IPS DF 4.7 (cell line): ENCODE data around the gene BAZ1B.
"Not testable (repeated sequence)": the region's sequence is repeated elsewhere in the genome, so short reads cannot be mapped to it uniquely, and the experiment has no call there.

Source experiments
- DNase-seq: peaks from one replicate; pipeline ENCODE4 v3.0.0-alpha.2; 2013; ENCODE audit warnings: low spot score; ENCODE audit errors: extremely low read depth

Gene BAZ1B

DNA sequence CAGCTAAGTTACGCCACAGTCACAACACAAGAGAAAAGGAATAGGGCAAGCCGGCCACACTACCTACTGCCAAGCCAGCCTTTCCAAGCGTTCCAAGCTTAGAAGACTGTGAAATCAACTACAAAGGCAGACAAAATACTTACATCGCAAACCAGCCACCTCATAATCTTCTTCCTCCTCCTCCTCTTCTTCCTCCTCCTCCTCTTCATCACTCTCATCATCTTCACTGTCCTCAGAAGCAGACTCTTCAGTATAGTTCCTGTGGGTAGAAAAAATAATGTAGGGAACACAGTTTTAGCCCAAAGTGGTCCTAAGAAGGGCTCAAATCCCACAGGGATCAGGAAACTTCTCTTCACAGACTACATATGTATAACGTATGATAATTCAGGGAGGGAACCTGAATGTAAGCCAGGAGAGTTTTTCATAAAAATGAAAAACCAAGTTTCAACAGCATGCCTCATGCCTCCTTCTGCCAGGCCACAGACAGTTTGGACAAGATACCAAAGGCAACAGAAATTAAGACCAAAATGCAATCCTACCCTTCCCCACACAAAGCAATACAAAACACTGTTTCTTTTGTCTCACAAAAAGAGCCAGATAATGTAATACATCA, 74.9 kb downstream of the BAZ1B start:
- DNase-seq, result no peak

DNA sequence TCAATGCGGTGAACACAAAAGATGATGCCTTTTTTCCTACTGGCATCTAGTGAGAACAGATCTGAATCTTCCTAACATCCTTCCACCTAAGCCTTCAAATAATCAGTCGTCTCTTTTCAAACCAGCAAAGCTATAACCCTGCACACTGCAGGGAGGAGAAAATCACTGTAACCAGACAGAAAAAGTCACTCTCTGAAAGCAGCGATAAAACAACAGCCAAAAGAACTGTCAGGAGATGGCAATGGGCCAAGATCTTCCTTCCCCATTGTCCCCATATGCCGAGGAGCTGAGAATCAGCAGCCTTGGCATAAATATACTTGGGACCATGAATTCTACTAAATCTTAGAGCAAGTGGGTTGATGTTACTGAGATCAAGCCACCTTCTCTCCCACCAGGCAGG, 75.4 kb downstream of the BAZ1B start:
- no peak for DNase-seq

DNA sequence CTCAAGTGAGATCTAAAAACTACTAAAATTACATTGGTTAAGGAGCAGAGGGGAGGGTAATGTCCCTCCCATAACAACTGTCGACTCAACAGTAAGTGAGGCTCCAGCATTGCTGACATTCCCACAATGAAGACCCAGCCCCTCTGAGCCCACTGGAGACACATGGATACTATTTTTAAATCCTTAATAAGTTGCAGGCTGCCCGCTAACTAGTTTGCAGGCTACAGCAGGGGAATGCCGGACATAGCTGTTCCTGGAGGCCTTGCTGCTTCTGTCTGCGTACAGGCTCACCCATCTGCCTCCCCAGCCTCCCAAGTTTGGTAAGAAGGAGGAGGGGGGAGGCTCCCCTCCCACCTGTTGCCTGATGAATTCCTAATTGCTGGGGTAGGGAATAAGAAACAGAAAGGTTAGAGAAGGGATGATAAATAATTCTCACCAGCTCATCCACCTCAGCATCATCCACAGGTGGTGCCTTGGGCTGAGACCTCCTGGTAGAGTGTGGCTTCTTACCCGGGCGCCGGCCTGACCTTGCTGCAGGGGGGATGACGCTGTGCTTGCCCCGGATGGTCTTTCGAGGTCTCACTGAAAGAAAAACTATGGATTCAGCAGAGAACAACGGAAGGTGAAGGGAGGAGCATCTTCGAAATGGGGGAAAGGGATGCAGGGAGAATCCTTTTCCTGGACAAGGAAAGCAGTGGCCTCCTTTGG, 78.4 kb downstream of the BAZ1B start:
- DNase-seq, result no peak

DNA sequence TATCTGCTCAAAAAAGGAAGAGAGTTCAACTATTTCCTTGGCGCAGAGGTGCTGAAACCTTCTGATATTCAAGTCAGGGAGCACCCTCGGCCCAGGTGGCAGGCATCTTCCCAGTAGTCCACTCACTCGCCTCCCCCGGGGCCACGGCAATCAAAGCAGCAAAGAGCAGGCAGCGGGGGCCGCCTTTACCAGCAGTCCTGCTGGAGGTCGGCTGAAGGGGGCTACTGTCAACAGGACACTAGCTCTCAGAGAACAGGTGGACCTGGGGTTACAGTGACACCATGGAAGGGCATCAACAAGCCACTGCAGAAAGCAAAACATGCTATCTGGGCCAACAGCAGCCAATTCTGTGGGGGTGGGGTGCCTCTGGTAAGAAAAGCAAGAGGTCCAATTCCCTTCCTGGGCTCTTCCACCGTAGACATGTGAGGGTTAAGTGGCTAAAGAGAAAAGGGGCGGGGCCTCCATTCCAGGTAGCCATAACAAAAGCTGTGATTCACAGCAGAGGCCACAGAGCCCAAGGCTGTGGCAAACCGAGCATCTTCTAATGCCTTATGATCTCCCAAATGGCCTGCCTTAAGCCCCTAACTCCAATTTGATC, 79.1 kb downstream of the BAZ1B start:
- DNase-seq, result no peak

DNA sequence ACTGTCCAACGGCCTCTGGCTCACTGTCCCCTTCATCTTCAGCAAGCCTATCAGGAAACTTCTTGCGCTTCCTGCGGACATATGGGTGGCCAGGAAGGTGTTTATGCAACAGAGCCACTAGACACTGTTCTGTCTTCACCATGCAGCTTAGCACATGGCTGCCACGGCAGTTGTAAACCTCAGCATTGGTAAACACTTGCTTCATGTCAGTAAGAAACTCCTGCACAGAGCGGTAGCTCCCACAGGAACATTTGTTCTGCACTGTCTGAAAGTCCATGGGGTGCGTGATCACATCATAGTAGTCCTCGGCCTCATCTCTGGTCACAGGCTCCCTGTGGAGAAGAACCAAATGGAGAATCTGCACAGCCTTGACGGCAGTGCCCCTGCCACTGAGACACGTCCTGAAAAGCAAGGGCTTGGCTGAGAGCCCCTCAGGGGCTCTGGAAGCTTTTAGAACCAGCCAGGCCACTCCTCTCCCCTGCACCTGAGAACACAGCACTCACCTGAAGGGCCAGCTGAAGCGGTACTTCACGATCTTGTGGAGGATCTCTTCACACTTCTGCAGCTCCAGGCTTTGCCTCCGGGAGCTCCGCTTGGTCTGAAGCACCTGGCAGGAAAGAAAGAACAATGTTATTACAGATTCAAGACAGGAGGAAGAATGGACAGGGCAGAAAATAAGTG, 79.7 kb downstream of the BAZ1B start:
- no peak for DNase-seq

DNA sequence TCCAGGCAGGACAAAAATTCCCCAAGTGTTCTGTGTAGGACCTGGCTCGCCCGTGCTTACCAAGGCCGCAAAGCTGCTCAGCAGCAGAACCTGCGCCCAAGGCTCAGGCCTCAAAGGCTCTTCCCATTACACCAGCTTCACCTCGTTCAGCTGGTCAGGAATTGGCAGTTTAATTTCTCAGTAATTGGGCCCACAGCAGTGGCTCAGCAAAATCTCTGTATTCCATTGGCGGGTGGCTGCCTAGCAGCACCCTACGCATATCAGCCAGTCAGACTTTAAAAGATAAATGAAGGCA, 82.7 kb downstream of the BAZ1B start:
- DNase-seq, result no peak

DNA sequence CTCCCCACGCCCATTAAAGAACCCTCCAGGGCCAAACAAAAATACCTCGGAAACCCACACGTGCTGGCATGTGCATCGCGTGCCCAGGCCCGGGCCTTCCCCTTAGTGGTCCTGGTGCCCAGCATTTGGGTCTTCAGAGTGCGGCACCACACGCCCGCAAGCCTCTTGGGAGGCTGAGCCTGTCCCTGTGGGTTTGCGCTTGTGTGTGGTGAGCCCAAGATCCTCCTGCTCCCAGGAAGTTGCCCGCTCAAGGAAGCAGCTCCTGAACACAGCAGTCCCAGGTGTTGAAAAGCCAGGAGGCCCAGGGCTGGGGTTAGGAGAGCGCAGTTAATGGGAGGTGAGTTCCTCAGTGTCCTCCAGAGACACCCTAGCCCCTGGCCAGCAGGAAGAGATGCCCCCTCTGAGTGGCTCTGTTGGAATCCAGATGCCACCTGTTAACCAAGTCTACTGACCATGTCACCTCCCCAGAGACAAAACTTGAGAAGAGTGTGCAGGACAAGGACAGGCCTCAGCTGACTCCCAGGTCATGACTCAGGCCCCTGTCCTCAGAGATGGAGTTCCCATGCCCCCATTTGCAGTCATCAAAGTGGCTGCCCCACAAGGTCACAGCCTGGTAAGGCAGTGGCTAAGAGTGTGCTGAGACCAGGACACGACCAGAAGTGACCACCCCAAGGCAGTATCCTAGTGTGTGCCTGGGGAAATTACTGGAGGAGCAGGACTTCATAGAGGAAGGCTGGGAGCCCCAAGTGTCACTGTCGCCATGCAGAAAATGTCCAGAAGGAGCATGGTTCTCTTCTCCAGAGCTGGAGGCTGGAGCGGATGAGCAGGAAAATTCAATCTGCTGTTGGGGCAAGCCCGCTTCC, 83.3 kb downstream of the BAZ1B start:
- no peak for DNase-seq

DNA sequence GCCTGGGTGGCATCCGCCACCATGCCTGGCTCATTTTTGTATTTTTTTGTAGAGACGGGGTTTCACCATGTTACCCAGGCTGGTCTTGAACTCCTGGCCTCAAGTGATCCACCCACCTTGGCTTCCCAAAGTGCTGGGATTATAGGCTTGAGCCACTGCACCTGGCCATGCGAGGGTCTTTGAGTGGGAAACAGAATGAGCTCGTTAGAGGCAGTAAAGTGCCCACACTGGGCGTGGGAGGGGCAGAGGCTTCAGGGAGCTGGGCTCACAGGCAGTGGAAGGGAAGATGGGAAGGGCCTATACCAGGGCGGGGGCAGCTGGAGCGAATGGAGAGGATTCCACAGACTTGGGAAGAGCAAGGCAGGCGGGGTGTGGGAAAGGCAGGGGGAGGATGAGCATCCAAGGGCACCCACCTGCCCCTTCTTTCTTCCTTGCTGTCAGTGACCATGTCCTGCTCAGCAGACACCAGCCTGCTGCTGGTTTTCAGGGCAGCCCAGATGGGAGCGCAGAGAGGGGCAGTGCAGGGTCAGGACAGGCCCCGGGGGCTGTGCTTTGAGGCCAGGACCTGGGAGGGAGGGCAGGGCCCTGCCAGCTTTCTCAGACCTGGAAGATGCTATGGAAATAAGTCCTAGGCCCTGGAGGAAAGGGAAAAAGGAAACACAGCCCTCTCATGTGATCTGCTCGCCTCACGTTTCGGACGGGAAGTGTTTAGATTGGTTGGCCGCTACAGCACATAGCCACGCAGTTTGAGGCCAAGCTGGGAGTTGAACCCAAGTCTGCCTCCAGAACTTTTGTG, 84.3 kb downstream of the BAZ1B start:
- no peak for DNase-seq

DNA sequence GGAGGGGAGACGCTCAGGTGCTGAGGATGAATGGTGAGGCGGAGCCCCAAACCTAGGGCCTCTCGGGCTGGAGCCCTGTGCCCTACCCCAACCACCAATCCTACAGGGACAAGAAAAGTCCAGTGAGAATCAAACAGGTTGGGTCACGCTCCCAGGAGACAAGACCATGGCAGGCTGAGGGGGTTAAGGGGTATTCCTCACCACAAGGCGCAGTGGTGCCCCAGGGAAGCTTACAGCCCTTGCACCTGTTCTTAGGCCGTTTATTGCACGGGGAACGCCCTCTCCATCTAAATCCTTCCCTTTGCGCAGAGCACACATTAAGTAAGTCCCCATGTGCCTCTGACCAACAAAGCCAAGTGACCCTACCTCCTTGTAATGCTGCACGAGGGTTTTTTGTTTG, 85.0 kb downstream of the BAZ1B start:
- no peak for DNase-seq

DNA sequence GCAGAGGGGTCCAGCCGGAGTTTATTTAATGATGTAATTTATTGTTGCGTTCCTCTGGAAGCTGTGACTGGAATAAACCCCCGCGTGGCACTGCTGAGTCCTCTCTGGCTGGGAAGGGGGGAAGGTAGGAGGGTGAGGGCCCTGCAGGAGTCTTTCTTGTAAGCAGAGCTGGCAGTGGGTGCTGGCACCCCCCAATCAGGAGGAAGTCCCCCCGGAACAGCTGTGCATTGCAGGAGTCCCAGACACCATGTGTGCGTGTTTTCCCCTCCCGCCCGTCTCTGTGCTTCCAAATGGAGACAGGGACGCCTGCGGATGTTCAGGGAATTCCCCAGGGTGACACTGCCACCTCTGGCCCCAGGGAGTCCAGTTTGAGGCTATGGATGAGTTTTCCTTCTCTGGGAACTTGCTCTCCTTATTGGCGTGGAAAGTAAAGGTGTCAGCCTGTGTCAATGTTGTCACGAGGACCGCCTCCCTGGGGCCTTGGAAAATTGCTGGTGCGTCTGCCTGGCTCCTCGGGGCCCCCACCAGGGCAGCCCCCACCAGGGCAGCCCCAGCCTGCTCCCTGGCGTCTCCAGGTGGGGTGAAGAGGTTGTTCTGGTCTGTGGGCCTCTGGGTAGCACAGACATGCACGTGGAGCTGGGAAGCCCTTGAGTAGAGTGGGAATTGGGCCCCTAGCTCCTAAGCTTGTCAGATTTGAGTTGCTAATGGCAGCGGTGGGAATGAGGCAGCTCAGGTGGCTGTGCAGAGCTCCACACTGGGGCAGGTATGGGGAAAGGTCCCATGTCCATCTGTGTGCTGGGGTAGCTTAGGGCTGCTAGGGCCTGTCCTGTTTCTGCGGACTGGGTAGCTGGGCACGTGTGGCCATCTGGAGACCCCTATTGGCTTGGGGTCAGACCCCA, 85.8 kb downstream of the BAZ1B start:
- DNase-seq, result no peak

DNA sequence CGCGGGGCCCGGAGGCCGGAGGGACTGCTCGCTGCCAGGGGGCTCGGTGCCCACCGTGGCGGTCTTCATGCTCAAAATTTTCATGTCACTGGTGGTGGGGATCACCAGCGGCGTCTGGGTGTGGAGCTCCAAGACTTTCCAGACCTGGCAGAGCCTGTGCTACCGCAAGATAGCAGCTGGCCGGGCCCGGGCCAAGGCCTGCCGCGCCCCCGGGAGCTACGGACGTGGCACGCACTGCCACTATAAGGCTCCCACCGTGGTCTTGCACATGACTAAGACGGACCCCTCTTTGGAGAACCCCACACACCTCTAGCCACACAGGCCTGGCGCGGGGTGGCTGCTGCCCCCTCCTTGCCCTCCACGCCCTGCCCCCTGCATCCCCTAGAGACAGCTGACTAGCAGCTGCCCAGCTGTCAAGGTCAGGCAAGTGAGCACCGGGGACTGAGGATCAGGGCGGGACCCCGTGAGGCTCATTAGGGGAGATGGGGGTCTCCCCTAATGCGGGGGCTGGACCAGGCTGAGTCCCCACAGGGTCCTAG, 86.6 kb downstream of the BAZ1B start:
- no peak for DNase-seq

DNA sequence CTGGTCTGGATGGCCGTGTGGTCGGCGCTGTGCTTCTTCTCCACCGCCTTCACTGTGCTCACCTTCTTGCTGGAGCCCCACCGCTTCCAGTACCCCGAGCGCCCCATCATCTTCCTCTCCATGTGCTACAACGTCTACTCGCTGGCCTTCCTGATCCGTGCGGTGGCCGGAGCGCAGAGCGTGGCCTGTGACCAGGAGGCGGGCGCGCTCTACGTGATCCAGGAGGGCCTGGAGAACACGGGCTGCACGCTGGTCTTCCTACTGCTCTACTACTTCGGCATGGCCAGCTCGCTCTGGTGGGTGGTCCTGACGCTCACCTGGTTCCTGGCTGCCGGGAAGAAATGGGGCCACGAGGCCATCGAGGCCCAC, 87.4 kb downstream of the BAZ1B start:
- no peak for DNase-seq

DNA sequence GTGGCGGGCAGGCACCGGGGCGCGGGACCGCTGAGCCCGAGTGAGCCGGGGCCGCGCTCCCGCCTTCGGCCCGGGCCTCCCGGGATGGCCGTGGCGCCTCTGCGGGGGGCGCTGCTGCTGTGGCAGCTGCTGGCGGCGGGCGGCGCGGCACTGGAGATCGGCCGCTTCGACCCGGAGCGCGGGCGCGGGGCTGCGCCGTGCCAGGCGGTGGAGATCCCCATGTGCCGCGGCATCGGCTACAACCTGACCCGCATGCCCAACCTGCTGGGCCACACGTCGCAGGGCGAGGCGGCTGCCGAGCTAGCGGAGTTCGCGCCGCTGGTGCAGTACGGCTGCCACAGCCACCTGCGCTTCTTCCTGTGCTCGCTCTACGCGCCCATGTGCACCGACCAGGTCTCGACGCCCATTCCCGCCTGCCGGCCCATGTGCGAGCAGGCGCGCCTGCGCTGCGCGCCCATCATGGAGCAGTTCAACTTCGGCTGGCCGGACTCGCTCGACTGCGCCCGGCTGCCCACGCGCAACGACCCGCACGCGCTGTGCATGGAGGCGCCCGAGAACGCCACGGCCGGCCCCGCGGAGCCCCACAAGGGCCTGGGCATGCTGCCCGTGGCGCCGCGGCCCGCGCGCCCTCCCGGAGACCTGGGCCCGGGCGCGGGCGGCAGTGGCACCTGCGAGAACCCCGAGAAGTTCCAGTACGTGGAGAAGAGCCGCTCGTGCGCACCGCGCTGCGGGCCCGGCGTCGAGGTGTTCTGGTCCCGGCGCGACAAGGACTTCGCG, 88.0 kb downstream of the BAZ1B start:
- DNase-seq, result no peak

DNA sequence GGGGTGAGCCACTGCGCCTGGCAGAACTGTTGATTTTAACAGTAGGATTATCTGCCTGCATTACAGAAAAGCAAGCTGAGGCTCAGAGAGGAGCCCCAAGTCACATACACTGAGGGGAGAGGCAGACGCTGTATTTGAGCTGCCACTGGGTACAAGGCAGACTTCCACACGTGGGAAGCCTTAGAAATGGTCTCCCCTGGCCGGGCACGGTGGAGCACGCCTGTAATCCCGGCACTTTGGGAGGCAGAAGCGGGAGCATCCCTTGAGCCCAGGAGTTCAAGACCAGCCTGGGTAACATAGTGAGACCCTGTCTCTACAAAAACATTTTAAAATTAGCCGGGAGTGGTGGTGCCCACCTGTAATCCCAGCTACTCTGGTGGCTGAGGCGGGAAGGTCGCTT, 89.4 kb downstream of the BAZ1B start:
- no peak for DNase-seq

DNA sequence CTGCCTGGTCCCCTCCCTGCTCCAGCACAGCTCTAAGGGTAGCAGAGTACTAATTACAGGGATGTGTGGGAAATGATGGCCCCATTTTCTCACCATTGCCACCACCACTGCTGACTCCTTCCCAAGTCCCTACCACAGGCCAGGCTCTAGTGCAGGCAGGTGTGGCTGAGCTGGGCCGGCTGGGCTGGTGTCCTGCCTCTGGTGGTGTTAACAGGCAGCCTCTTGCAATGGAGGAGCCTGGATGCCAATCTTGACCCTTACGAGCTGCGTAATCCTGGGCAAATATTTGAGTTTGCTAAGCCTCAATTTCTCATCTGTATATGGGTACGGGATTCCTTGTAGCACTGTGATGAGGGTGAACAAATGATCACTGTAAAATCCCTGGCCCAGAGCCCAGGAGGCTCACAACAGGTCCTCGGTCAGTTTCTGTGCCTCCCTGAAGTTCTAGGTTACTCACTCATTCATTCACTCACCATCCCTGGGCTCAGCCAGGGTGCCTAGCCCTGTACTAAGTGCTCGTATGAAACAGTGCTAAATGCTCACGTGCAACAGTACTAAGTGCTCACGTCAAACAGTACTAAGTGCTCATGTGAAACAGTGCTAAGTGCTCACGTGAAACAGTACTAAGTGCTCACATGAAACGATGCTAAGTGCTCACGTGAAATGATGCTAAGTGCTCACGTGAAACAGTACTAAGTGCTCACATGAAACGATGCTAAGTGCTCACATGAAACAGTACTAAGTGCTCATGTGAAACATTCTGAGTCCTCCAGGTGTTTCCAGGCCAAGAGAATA, 90.9 kb downstream of the BAZ1B start:
- no peak for DNase-seq

DNA sequence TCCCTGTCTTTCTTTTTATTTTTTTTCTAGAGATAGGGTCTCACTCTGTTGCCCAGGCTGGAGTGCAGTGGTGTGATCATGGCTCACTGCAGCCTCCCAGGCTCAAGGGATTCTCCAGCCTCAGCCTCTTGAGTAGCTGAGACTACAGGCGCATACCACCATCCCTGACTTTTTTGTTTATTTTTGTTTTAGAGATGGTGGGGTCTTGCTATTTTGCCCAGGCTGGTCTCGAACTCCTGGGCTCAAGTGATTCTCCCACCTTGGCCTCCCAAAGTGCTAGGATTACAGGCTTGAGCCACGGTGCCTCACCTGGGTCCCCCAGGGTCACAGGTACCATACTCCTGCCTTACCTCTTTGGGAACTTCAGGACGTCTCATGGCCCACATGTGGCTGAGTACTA, 91.6 kb downstream of the BAZ1B start:
- DNase-seq, result not testable (repeated sequence)

DNA sequence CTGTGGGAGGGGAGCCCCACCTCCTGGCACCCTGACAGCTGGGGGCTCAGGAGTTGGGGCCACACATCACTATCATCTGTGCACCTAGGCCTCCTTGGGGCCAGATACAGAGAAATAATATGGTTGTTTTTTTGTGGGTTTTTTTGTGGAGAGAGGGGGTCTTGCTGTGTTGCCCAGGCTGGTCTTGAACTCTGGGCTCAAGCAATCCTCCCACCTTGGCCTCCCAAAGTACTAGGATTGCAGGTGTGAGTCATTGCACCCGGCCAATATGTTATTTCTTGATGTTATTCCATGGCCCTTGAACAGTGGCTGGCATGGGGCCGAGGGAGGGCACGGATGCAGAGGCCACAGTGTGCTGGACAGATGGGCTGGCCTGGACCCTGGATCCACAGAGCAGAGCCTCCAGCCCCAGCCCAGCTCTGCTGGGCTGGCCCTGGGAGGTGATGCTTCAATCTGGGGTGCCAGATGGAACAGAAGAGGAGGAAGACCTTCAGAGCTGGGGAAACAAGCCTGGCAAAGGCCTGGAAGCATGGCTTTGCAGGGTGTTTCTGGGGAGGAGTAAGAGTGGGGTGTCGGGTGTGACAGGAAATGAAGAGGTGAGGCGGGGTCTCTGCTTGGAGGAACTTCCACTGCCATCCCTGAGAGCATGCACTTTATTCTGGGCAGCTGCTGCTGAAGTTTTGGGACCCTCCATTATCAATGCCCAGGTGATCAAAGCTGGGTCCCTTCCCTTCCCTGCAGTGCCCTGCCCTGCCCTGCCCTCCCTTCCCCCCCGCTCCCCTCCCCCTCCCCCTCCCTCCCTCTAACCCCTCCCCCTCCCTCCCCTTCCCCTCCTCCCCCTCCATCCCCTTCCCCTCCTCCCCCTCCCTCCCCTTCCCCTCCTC, 92.2 kb downstream of the BAZ1B start:
- DNase-seq, result no peak
